H1 (cell line): Measurements from ENCODE around the gene LCN6. TPM values are rescaled to one million over a fixed set of nuclear protein-coding genes. Genes with fewer than 3 reads are reported as not detected.

ENCODE experiments used
- CTCF ChIA-PET: fragments of 300-600 bp; sonication (Branson Sonifier 250); formaldehyde crosslinking; loops from one replicate; lab custom pipeline; 2021; ENCODE audit not compliant: partially characterized antibody; lab: Charles Lee
- POLR2A ChIA-PET: fragments of 300-600 bp; sonication (Branson Sonifier 250); formaldehyde crosslinking; loops from one replicate; lab custom pipeline; 2021; ENCODE audit warnings: inconsistent platforms; ENCODE audit not compliant: partially characterized antibody; lab: Charles Lee
- DNase-seq, 2 experiments: peaks; one replicate each; pipeline versions ENCODE4 v3.0.0 to v3.0.0-alpha.2; 2010 to 2022; ENCODE audit warnings: low spot score in 2 of 2, low read depth in 1 of 2, mixed read lengths in 1 of 2
- FAIRE-seq: peaks from 2 replicates; lab custom pipeline; 2011; peaks lifted over from hg19 to GRCh38; lab: Jason Lieb, UNC
- H2AFZ ChIP-seq: 2 replicates; pipeline ENCODE4 v1.8.1; 2012; ENCODE audit warnings: low read length, inconsistent platforms
- H2AK5ac ChIP-seq: 2 replicates; pipeline ENCODE4 v1.6.1; 2013; ENCODE audit warnings: low read depth, low read length
- H2BK120ac ChIP-seq: replicated peaks from 2 replicates; pipeline ENCODE3; 2013; ENCODE audit warnings: low read depth, low read length, inconsistent platforms
- H2BK12ac ChIP-seq: 2 replicates; pipeline ENCODE4 v1.6.1; 2013; ENCODE audit warnings: low read depth, low read length
- H2BK15ac ChIP-seq: 2 replicates; pipeline ENCODE4 v1.6.1; 2013; ENCODE audit warnings: low read length
- H2BK20ac ChIP-seq: 2 replicates; pipeline ENCODE4 v1.6.1; 2013; ENCODE audit warnings: low read length
- H2BK5ac ChIP-seq: 2 replicates; pipeline ENCODE4 v1.6.1; 2013; ENCODE audit warnings: low read depth, low read length
- H3K14ac ChIP-seq: 2 replicates; pipeline ENCODE4 v1.6.1; 2013; ENCODE audit warnings: inconsistent platforms; ENCODE audit not compliant: insufficient read length
- H3K18ac ChIP-seq: 2 replicates; pipeline ENCODE4 v1.6.1; 2013; ENCODE audit warnings: low read length; ENCODE audit errors: extremely low read depth
- H3K23ac ChIP-seq: 2 replicates; pipeline ENCODE4 v1.6.1; 2013; ENCODE audit warnings: inconsistent platforms; ENCODE audit not compliant: insufficient read length
- H3K23me2 ChIP-seq: 2 replicates; pipeline ENCODE4 v1.6.1; 2013; ENCODE audit warnings: low read depth, low read length
- H3K27ac ChIP-seq: 2 replicates; pipeline ENCODE4 v1.6.1; 2011; ENCODE audit warnings: low read depth, low read length, inconsistent platforms
- H3K27me3 ChIP-seq, 4 experiments: replicated peaks in 1 of 4; 1 replicate in 1 of 4; 2 replicates in 3 of 4; pipeline versions ENCODE4 v1.6.1 to v1.8.1; 2011 to 2013; ENCODE audit warnings: low read length in 3 of 4, mild to moderate bottlenecking in 3 of 4, inconsistent platforms in 2 of 4, mixed read lengths in 2 of 4, moderate library complexity in 1 of 4; ENCODE audit not compliant: control insufficient read depth in 3 of 4, insufficient read depth in 3 of 4; ENCODE audit errors: extremely low read depth in 1 of 4
- H3K36me3 ChIP-seq, 4 experiments: 2 replicates each; pipeline versions ENCODE4 v1.6.1 to v1.8.1; 2011 to 2013; ENCODE audit warnings: mild to moderate bottlenecking in 4 of 4, low read length in 3 of 4, moderate library complexity in 2 of 4, control low read depth in 1 of 4, inconsistent platforms in 1 of 4; ENCODE audit not compliant: insufficient read depth in 4 of 4, control insufficient read depth in 2 of 4
- H3K4ac ChIP-seq: replicated peaks from 2 replicates; pipeline ENCODE3; 2013; ENCODE audit warnings: low read length, low read depth, mixed read lengths, inconsistent platforms; ENCODE audit not compliant: insufficient read length
- H3K4me1 ChIP-seq, 4 experiments: replicated peaks in 1 of 4; 1 replicate in 1 of 4; 2 replicates in 3 of 4; pipeline versions ENCODE4 v1.6.1 to v1.8.1; 2011 to 2013; ENCODE audit warnings: low read length in 3 of 4, inconsistent platforms in 2 of 4, mixed read lengths in 1 of 4; ENCODE audit not compliant: insufficient read depth in 4 of 4, control insufficient read depth in 3 of 4
- H3K4me2 ChIP-seq, 2 experiments: 2 replicates each; pipeline versions ENCODE4 v1.6.1 to v1.8.1; 2011 to 2013; ENCODE audit warnings: low read depth in 2 of 2, low read length in 2 of 2, control low read depth in 1 of 2, inconsistent platforms in 1 of 2, mild to moderate bottlenecking in 1 of 2; ENCODE audit not compliant: insufficient read depth in 1 of 2
- H3K4me3 ChIP-seq, 4 experiments: fragments of 200-600, 300-600 bp in 1 of 4; sonication (generic), shearing (Covaris generic), sonication (Bioruptor Twin) in 1 of 4; 2 replicates each; pipeline versions ENCODE4 v1.5.1 to v1.8.1; 2011 to 2016; ENCODE audit warnings: low read length in 4 of 4, low read depth in 3 of 4, control low read depth in 2 of 4, inconsistent platforms in 2 of 4, mild to moderate bottlenecking in 2 of 4, mixed read lengths in 1 of 4, moderate library complexity in 1 of 4; ENCODE audit not compliant: insufficient read depth in 2 of 4; ENCODE audit errors: extremely low read depth in 1 of 4
- H3K56ac ChIP-seq: replicated peaks from 2 replicates; pipeline ENCODE3; 2013; ENCODE audit warnings: low read depth, mild to moderate bottlenecking, mixed read lengths, low read length, inconsistent platforms; ENCODE audit not compliant: insufficient read length
- H3K79me1 ChIP-seq: 2 replicates; pipeline ENCODE4 v1.6.1; 2013; ENCODE audit warnings: low read depth, low read length, control low read depth
- H3K79me2 ChIP-seq, 2 experiments: 2 replicates each; pipeline versions ENCODE4 v1.6.1 to v1.8.1; 2012 to 2013; ENCODE audit warnings: low read length in 2 of 2, mild to moderate bottlenecking in 2 of 2, inconsistent platforms in 1 of 2; ENCODE audit not compliant: insufficient read depth in 2 of 2, control insufficient read depth in 1 of 2
- H3K9ac ChIP-seq, 4 experiments: replicated peaks in 1 of 4; 1 replicate in 1 of 4; 2 replicates in 3 of 4; pipeline versions ENCODE4 v1.6.1 to v1.8.1; 2011 to 2013; ENCODE audit warnings: low read depth in 3 of 4, low read length in 3 of 4, control low read depth in 2 of 4, mild to moderate bottlenecking in 2 of 4, moderate library complexity in 2 of 4, inconsistent platforms in 1 of 4; ENCODE audit errors: extremely low read depth in 1 of 4
- H3K9me3 ChIP-seq, 2 experiments: 2 replicates each; pipeline versions ENCODE4 v1.6.1 to v1.8.1; 2012 to 2013; ENCODE audit warnings: mild to moderate bottlenecking in 2 of 2, moderate library complexity in 2 of 2, control low read depth in 1 of 2, inconsistent platforms in 1 of 2, low read depth in 1 of 2, low read length in 1 of 2, mixed read lengths in 1 of 2; ENCODE audit not compliant: insufficient read depth in 2 of 2
- H4K20me1 ChIP-seq, 2 experiments: replicated peaks in 1 of 2; 2 replicates each; pipeline versions ENCODE3 to v1.8.1; 2011 to 2013; ENCODE audit warnings: inconsistent platforms in 2 of 2, low read length in 2 of 2, mild to moderate bottlenecking in 1 of 2; ENCODE audit not compliant: insufficient read depth in 2 of 2, control insufficient read depth in 1 of 2
- H4K5ac ChIP-seq: 2 replicates; pipeline ENCODE4 v1.6.1; 2013; ENCODE audit warnings: low read length, low read depth, mixed read lengths, inconsistent platforms; ENCODE audit not compliant: insufficient read length
- H4K8ac ChIP-seq: 2 replicates; pipeline ENCODE4 v1.8.0; 2013; ENCODE audit warnings: mild to moderate bottlenecking, moderate library complexity, low read length, inconsistent platforms; ENCODE audit not compliant: insufficient read depth; ENCODE audit errors: extremely low read depth
- H4K91ac ChIP-seq: replicated peaks from 2 replicates; pipeline ENCODE3; 2013; ENCODE audit warnings: low read length, mixed read lengths, inconsistent platforms; ENCODE audit not compliant: insufficient read length
- CBX5 ChIP-seq: fragments of 300-800, 300-1000 bp; sonication (generic); IDR thresholded peaks from 2 replicates; pipeline ENCODE4 v1.7.1; 2016; ENCODE audit warnings: antibody characterized with exemption, low read length, low read depth
- CHD1 ChIP-seq: IDR thresholded peaks from 2 replicates; pipeline ENCODE4 v1.6.1; 2012; ENCODE audit warnings: low read depth, low read length, improper control_type of control experiment
- CHD2 ChIP-seq: IDR thresholded peaks from 2 replicates; pipeline ENCODE4 v1.6.1; 2012; ENCODE audit warnings: low read length, improper control_type of control experiment
- KDM1A ChIP-seq: fragments of 200-600, 300-600 bp; sonication (generic); IDR thresholded peaks from 2 replicates; pipeline ENCODE4 v1.7.1; 2016; ENCODE audit warnings: mild to moderate bottlenecking, low read length, borderline replicate concordance
- KDM5A ChIP-seq: fragments of 200-600 bp; IDR thresholded peaks from 2 replicates; pipeline ENCODE4 v1.7.1; 2012; ENCODE audit warnings: mild to moderate bottlenecking, low read length, inconsistent platforms, mixed read lengths
- NANOG ChIP-seq: IDR thresholded peaks from 2 replicates; pipeline ENCODE4 v1.6.1; 2011; ENCODE audit warnings: low read length, low read depth, mild to moderate bottlenecking, inconsistent platforms; ENCODE audit not compliant: insufficient read depth, poor library complexity, severe bottlenecking
- RAD21 ChIP-seq, 2 experiments: IDR thresholded peaks in 1 of 2; conservative IDR thresholded peaks in 1 of 2; 2 replicates each; pipeline ENCODE4 v1.6.1; 2011; ENCODE audit warnings: low read depth in 2 of 2, low read length in 2 of 2, improper control_type of control experiment in 1 of 2, inconsistent platforms in 1 of 2, mild to moderate bottlenecking in 1 of 2, moderate library complexity in 1 of 2
- SAP30 ChIP-seq: fragments of 300-600 bp; sonication (generic); IDR thresholded peaks from 2 replicates; pipeline ENCODE4 v1.7.1; 2012; ENCODE audit warnings: low read length, moderate library complexity, mild to moderate bottlenecking, inconsistent platforms; ENCODE audit not compliant: insufficient read depth, insufficient replicate concordance
- SIN3A ChIP-seq, 2 experiments: IDR thresholded peaks in 1 of 2; conservative IDR thresholded peaks in 1 of 2; 2 replicates each; pipeline ENCODE4 v1.6.1; 2011 to 2012; ENCODE audit warnings: low read length in 2 of 2, improper control_type of control experiment in 1 of 2, low read depth in 1 of 2, mild to moderate bottlenecking in 1 of 2
- SP2 ChIP-seq: IDR thresholded peaks from 2 replicates; pipeline ENCODE4 v1.6.1; 2012; ENCODE audit warnings: mild to moderate bottlenecking, low read length, inconsistent platforms
- TEAD4 ChIP-seq: IDR thresholded peaks from 2 replicates; pipeline ENCODE4 v1.6.1; 2012; ENCODE audit warnings: low read depth, low read length, inconsistent platforms, mixed read lengths
- WGBS, 2 experiments: shearing (Covaris generic) in 1 of 2; methylation state at CpG; one replicate each; pipeline versions ENCODE4 v1.1.6 to v1.1.7; 2013 to 2015; ENCODE audit warnings: low lambda C conversion rate in 2 of 2, mixed read lengths in 2 of 2, inconsistent platforms in 1 of 2, low coverage in 1 of 2, missing lambda C conversion rate in 1 of 2; ENCODE audit not compliant: insufficient replicate concordance in 2 of 2, insufficient coverage in 1 of 2, insufficient read length in 1 of 2; ENCODE audit errors: extremely low coverage in 1 of 2, missing lambda C conversion rate in 1 of 2; 5-methylcytosine and 5-hydroxymethylcytosine counted together
- polyA plus RNA-seq, 7 experiments: library from polyadenylated mRNA; depleted of rRNA in 3 of 7; stranded (reverse) in 5 of 7; unstranded in 2 of 7; fragments of >200 nt in 5 of 7; fragments of 200-250 nt in 2 of 7; gene quantifications; 1 replicate in 5 of 7; 2 replicates in 1 of 7; 4 replicates in 1 of 7; pipeline versions ENCODE4 v1.2.1 to v1.2.3, GENCODE V29; 2011 to 2013; ENCODE audit warnings: missing spikeins in 2 of 7, mixed read lengths in 2 of 7
- total RNA-seq: library from RNA; stranded (reverse); fragmentation: NEBNext Ultra II Directional; extraction: Animal tissue kit (Norgen Biotek cat#: 25700); gene quantifications from 2 replicates; pipeline ENCODE4 v1.2.1, GENCODE V29; 2021
- TF ChIP-seq, protein P1 (sequence below): IDR thresholded peaks from 2 replicates; pipeline ENCODE4 v1.6.1; 2012; ENCODE audit warnings: inconsistent platforms

LCN6 gene
- total and polyA plus RNA-seq, 2 of the 8 experiments (the other 6 are each of a cell fraction or from before 2014, with no cell fraction given) = not detected

GRCh38 chr9:136776947-136777346 is 28.6 kb upstream of the LCN6 start:
- DNase-seq = no peak
- CTCF ChIA-PET = interaction anchor here (0.9 to 8.0 kb wide), 6 partner anchors 9 to 171 kb away, joined by 3 to 88 read pairs (median 18); partner anchors contain the start of genes LCN15 and LCN8
- H3K79me1 ChIP-seq = no peaks in the 10 kb centered on the region
- H2BK20ac ChIP-seq = no peak overlapping the region
- no peak overlapping the region for H2BK12ac ChIP-seq
- no peak overlapping the region for H3K27ac ChIP-seq
- peaks cover 0 to 4% (median 1%) of the 10 kb centered on the region in 4 experiments; a peak in 3 of 7 replicates for H3K27me3 ChIP-seq
- no peak for TF ChIP-seq CBX5
- TF ChIP-seq, protein P1, sequence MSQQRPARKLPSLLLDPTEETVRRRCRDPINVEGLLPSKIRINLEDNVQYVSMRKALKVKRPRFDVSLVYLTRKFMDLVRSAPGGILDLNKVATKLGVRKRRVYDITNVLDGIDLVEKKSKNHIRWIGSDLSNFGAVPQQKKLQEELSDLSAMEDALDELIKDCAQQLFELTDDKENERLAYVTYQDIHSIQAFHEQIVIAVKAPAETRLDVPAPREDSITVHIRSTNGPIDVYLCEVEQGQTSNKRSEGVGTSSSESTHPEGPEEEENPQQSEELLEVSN = no peak
- TF ChIP-seq NANOG = no peak
- TF ChIP-seq CHD2 = no peak
- no peak for TF ChIP-seq SP2
- TF ChIP-seq TEAD4 = no peak
- no peak for TF ChIP-seq KDM1A
- no peak for TF ChIP-seq RAD21 (IDR thresholded peaks at IDR 0.05 in 1 of 2, conservative IDR thresholded peaks at IDR 0.05 in 1 of 2; ENCODE audit: low read depth in 2 of 2, low read length in 2 of 2)
- no peak for TF ChIP-seq SAP30
- TF ChIP-seq SIN3A (conservative IDR thresholded peaks at IDR 0.05 in 1 of 2, IDR thresholded peaks at IDR 0.05 in 1 of 2; ENCODE audit: low read depth in 1 of 2, low read length in 2 of 2) = no peak
- TF ChIP-seq CHD1 = no peak
- no peak for TF ChIP-seq KDM5A
- H4K20me1 ChIP-seq = no peaks in the 10 kb centered on the region
- no peak overlapping the region for H2BK15ac ChIP-seq
- H2AK5ac ChIP-seq = no peak overlapping the region
- peaks cover 0 to 7% of the 10 kb centered on the region in 2 experiments for H3K9me3 ChIP-seq
- H3K23ac ChIP-seq = no peak overlapping the region
- H4K91ac ChIP-seq = no peak overlapping the region
- no peak overlapping the region for H3K4me3 ChIP-seq
- no peak overlapping the region for H3K18ac ChIP-seq
- POLR2A ChIA-PET = interaction anchor here (0.6 to 1.7 kb wide), 5 partner anchors 45 to 80 kb away, joined by 3 to 6 read pairs (median 3); no protein-coding TSS in a partner anchor
- no peaks in the 10 kb centered on the region for H3K36me3 ChIP-seq
- no peaks in the 10 kb centered on the region for H3K4me1 ChIP-seq
- no peak overlapping the region for H2BK5ac ChIP-seq
- H3K4me2 ChIP-seq = no peak overlapping the region
- no peak for FAIRE-seq
- H3K23me2 ChIP-seq = no peaks in the 10 kb centered on the region
- H4K5ac ChIP-seq = no peak overlapping the region
- WGBS, 2 experiments = 92% methylated on average over 7 of the region's 7 CpGs; no CpG with 5 or more reads in 1 of the 2 experiments
- no peak overlapping the region for H3K56ac ChIP-seq
- no peak overlapping the region for H2AFZ ChIP-seq
- no peaks in the 10 kb centered on the region for H3K79me2 ChIP-seq
- H2BK120ac ChIP-seq = no peak overlapping the region
- H3K14ac ChIP-seq = no peak overlapping the region
- H3K9ac ChIP-seq = no peak overlapping the region
- no peak overlapping the region for H4K8ac ChIP-seq
- no peak overlapping the region for H3K4ac ChIP-seq
